OCI-LY3 (cell line): Measurements from ENCODE around the gene CYP4F12.

ENCODE experiments used
- CTCF ChIP-seq: fragments of 200-600, 300-600 bp; sonication (generic); IDR thresholded peaks from 2 replicates; pipeline ENCODE4 v1.5.1; 2014; ENCODE audit warnings: antibody characterized with exemption, low read length, low read depth
- EZH2phosphoT487 ChIP-seq: fragments of 200-600 bp; shearing (Covaris generic); IDR thresholded peaks from 2 replicates; pipeline ENCODE4 v1.6.1; 2018; ENCODE audit warnings: antibody characterized with exemption, mixed run types, low read depth

- TF ChIP-seq CTCF = no peak
- TF ChIP-seq EZH2phosphoT487 = no peak
These were observed 50.1 kb downstream of the CYP4F12 start for GRCh38 chr19:15722956-15723355.
